ENCODE measurements around the gene KCND1. TPM values are rescaled to one million over a fixed set of nuclear protein-coding genes. Genes with fewer than 3 reads are reported as not detected.

KCND1 gene
- polyA plus RNA-seq, 1 donor (not counting 4 experiments of a cell fraction or from before 2014, with no cell fraction given) = 0.20 TPM

GRCh38 chrX:48913605-48914366, 57.9 kb downstream of the KCND1 start:
- peaks cover 39% of the 10 kb centered on the region for H3K79me2 ChIP-seq (ENCODE audit: control insufficient read depth, insufficient read depth, low read length)
- H3K9ac ChIP-seq (ENCODE audit: control insufficient read depth, extremely low read depth, insufficient read depth, low read length) = no peak overlapping the region
- no peak for TF ChIP-seq EZH2 (IDR thresholded peaks at IDR 0.05; ENCODE audit: low read length)
- TF ChIP-seq CTCF (optimal IDR thresholded peaks at IDR 0.05 in 1 of 3, IDR thresholded peaks at IDR 0.05 in 1 of 3, conservative IDR thresholded peaks at IDR 0.05 in 1 of 3; ENCODE audit: extremely low read depth in 1 of 3, insufficient read depth in 2 of 3, low read length in 3 of 3) = no peak

GRCh38 chrX:48911412-48912182, 60.0 kb downstream of the KCND1 start, which contains the start of gene SLC35A2:
Gene SLC35A2 (minus strand): TSS chrX:48911646. CDS start chrX:48911636, 10 bp downstream.
- peaks cover 7% of the 10 kb centered on the region for H3K4me1 ChIP-seq (ENCODE audit: control insufficient read depth, extremely low read depth, insufficient read depth, low read length)
- no peaks in the 10 kb centered on the region for H3K9me1 ChIP-seq (ENCODE audit: control insufficient read depth, extremely low read depth, insufficient read depth, low read length)
- peak within 1 kb of the TSS; percentile 87 for H3K9ac ChIP-seq (ENCODE audit: control insufficient read depth, extremely low read depth, insufficient read depth, low read length)
- TF ChIP-seq CTCF (optimal IDR thresholded peaks at IDR 0.05 in 1 of 3, IDR thresholded peaks at IDR 0.05 in 1 of 3, conservative IDR thresholded peaks at IDR 0.05 in 1 of 3; ENCODE audit: extremely low read depth in 1 of 3, insufficient read depth in 2 of 3, low read length in 3 of 3) (no peak), EZH2 (IDR thresholded peaks at IDR 0.05; ENCODE audit: low read length) (no peak)
- dilution Hi-C loops (cut with MboI; ENCODE audit: extremely low pct_ligation_motif_present, low sequenced_read_pairs) = no loop called here
- peaks cover 3% of the 10 kb centered on the region for H3K9me3 ChIP-seq (ENCODE audit: control insufficient read depth, low read depth, low read length)
- peaks cover 29% of the 10 kb centered on the region for H3K79me2 ChIP-seq (ENCODE audit: control insufficient read depth, insufficient read depth, low read length)
- peak within 1 kb of the TSS; percentile 89 for H3K27ac ChIP-seq (ENCODE audit: control insufficient read depth, insufficient read depth, low read length)
- H4K20me1 ChIP-seq (ENCODE audit: control insufficient read depth, extremely low read depth, insufficient read depth, low read length) = no peaks in the 10 kb centered on the region
- H3K27me3 ChIP-seq (ENCODE audit: control insufficient read depth, extremely low read depth, insufficient read depth, low read length) = no peaks in the 10 kb centered on the region
- H3K36me3 ChIP-seq (ENCODE audit: control insufficient read depth in 2 of 2, extremely low read depth in 1 of 2, insufficient read depth in 2 of 2, low read length in 2 of 2) = peaks cover 6 to 10% of the 10 kb centered on the region in 2 experiments
- peak within 1 kb of the TSS; percentile 73 for H2AFZ ChIP-seq (ENCODE audit: control insufficient read depth, low read length)
- FAIRE-seq (no peak), DNase-seq (ENCODE audit: low read depth, low spot score) (no peak)
- H3K4me2 ChIP-seq (ENCODE audit: control insufficient read depth, extremely low read depth, insufficient read depth, low read depth, low read length) = peak within 1 kb of the TSS; percentile 67
- peak within 1 kb of the TSS; percentile 63 to 91 (median 74) for H3K4me3 ChIP-seq (ENCODE audit: control insufficient read depth in 2 of 3, extremely low read depth in 1 of 3, insufficient read depth in 2 of 3, low read depth in 1 of 3, low read length in 3 of 3)

More at GRCh38 chrX:48913605-48914366, 57.9 kb downstream of the KCND1 start:
- Histone ChIP-seq H3K27ac (ENCODE audit: control insufficient read depth, insufficient read depth, low read length) (no peak overlapping the region), H3K27me3 (ENCODE audit: control insufficient read depth, extremely low read depth, insufficient read depth, low read length) (no peaks in the 10 kb centered on the region), H4K20me1 (ENCODE audit: control insufficient read depth, extremely low read depth, insufficient read depth, low read length) (no peaks in the 10 kb centered on the region), H3K4me3 (ENCODE audit: control insufficient read depth in 2 of 3, extremely low read depth in 1 of 3, insufficient read depth in 2 of 3, low read depth in 1 of 3, low read length in 3 of 3) (no peak overlapping the region), H3K4me1 (ENCODE audit: control insufficient read depth, extremely low read depth, insufficient read depth, low read length) (peaks cover 13% of the 10 kb centered on the region), H3K9me1 (ENCODE audit: control insufficient read depth, extremely low read depth, insufficient read depth, low read length) (no peaks in the 10 kb centered on the region), H3K4me2 (ENCODE audit: control insufficient read depth, extremely low read depth, insufficient read depth, low read depth, low read length) (no peak overlapping the region), H3K9me3 (ENCODE audit: control insufficient read depth, low read depth, low read length) (peaks cover 2% of the 10 kb centered on the region), H3K36me3 (ENCODE audit: control insufficient read depth in 2 of 2, extremely low read depth in 1 of 2, insufficient read depth in 2 of 2, low read length in 2 of 2) (peaks cover 6 to 7% of the 10 kb centered on the region in 2 experiments), H2AFZ (ENCODE audit: control insufficient read depth, low read length) (no peak overlapping the region)
- no peak for DNase-seq (ENCODE audit: low read depth, low spot score)
- dilution Hi-C loops (cut with MboI; ENCODE audit: extremely low pct_ligation_motif_present, low sequenced_read_pairs) = no loop called here
- no peak for FAIRE-seq

Small RNA genes within 50 kb of the gene (small RNA-seq; reads per million reads assigned to genes)
- 0.07 to 1.0 (median 0.50) reads per million in 3 experiments for gene RNU6-722P (ENCODE audit: insufficient read length in 3 of 3, low read depth in 3 of 3, low replicate concordance in 1 of 3)

Other genes with a start within 250 kb of the KCND1 start
- not detected in 3 replicates for gene GLOD5, start 210.1 kb downstream of the KCND1 start, polyA plus RNA-seq
- not detected in 3 replicates for gene GATA1, start 185.3 kb downstream of the KCND1 start, polyA plus RNA-seq
- 20.3 to 21.9 TPM (median 21.9 TPM) in 3 replicates for gene HDAC6, start 169.8 kb downstream of the KCND1 start, polyA plus RNA-seq
- gene ERAS, start 145.3 kb downstream of the KCND1 start, polyA plus RNA-seq = not detected in 3 replicates
- gene PCSK1N, start 136.2 kb downstream of the KCND1 start, polyA plus RNA-seq = 0.54 to 1.6 TPM (median 1.4 TPM) in 3 replicates
- gene TIMM17B, start 74.1 kb downstream of the KCND1 start, polyA plus RNA-seq = 34.3 to 52.9 TPM (median 35.5 TPM) in 3 replicates
- gene PQBP1, start 73.9 kb downstream of the KCND1 start, polyA plus RNA-seq = 62.9 to 85.2 TPM (median 79.0 TPM) in 3 replicates
- 39.4 to 64.0 TPM (median 44.2 TPM) in 3 replicates for gene SLC35A2, start 60.2 kb downstream of the KCND1 start, polyA plus RNA-seq
- gene PIM2, start 52.8 kb downstream of the KCND1 start, polyA plus RNA-seq = 8.3 to 11.6 TPM (median 9.9 TPM) in 3 replicates
- gene OTUD5, start 14.2 kb downstream of the KCND1 start, polyA plus RNA-seq = 39.5 to 42.6 TPM (median 40.3 TPM) in 3 replicates
- gene GRIPAP1, start 30.4 kb upstream of the KCND1 start, polyA plus RNA-seq = 20.2 to 23.0 TPM (median 20.9 TPM) in 3 replicates
- gene TFE3, start 71.5 kb upstream of the KCND1 start, polyA plus RNA-seq = 13.2 to 15.8 TPM (median 14.1 TPM) in 3 replicates
- 4.9 to 10.5 TPM (median 8.1 TPM) in 3 replicates for gene CCDC120, start 87.2 kb upstream of the KCND1 start, polyA plus RNA-seq
- 4.0 to 9.8 TPM (median 6.9 TPM) in 3 replicates for gene PRAF2, start 102.2 kb upstream of the KCND1 start, polyA plus RNA-seq
- gene WDR45, start 108.0 kb upstream of the KCND1 start, polyA plus RNA-seq = 43.1 to 76.4 TPM (median 50.5 TPM) in 3 replicates
- 17.8 to 18.4 TPM (median 17.9 TPM) in 3 replicates for gene GPKOW, start 151.9 kb upstream of the KCND1 start, polyA plus RNA-seq
- gene MAGIX, start 190.9 kb upstream of the KCND1 start, polyA plus RNA-seq = 0.51 to 0.62 TPM (median 0.59 TPM) in 3 replicates
- gene PLP2, start 200.1 kb upstream of the KCND1 start, polyA plus RNA-seq = 284 to 488 TPM (median 358 TPM) in 3 replicates
- 8.6 to 13.7 TPM (median 8.7 TPM) in 3 replicates for gene PRICKLE3, start 214.5 kb upstream of the KCND1 start, polyA plus RNA-seq
- 0.07 to 0.23 TPM (median 0.13 TPM) in 3 replicates for gene SYP, start 228.3 kb upstream of the KCND1 start, polyA plus RNA-seq

Measured in keratinocyte (primary cell).